A673 (cell line): Measurements from ENCODE around the gene ISYNA1. TPM values are rescaled to one million over a fixed set of nuclear protein-coding genes. Genes with fewer than 3 reads are reported as not detected.
A peak's percentile ranks its signal among the peaks of the same experiment; 100 is the strongest.

Experiments used
- BruUV-seq: library from RNA; stranded (reverse); fragments of 400-500 nt; replicated peaks from 2 replicates; lab custom pipeline; 2021; lab: Mats Ljungman, UMichigan
- CTCF ChIA-PET: fragments of 300-600 bp; sonication (Branson Sonifier 250); formaldehyde crosslinking; loops from one replicate; lab custom pipeline; 2022; ENCODE audit warnings: antibody characterized with exemption; lab: Charles Lee
- POLR2A ChIA-PET: fragments of 300-600 bp; sonication (Branson Sonifier 250); formaldehyde crosslinking; loops from one replicate; lab custom pipeline; 2022; ENCODE audit warnings: antibody characterized with exemption; ENCODE audit not compliant: low non-redundant PET; lab: Charles Lee
- DNase-seq: peaks from one replicate; pipeline ENCODE4 v3.0.0-alpha.2; 2015; ENCODE audit warnings: low spot score
- H3K27ac ChIP-seq: fragments of 200-600 bp; sonication (generic); 2 replicates; pipeline ENCODE4 v1.5.1; 2016; ENCODE audit warnings: mixed run types, low read depth, mild to moderate bottlenecking, mixed read lengths, antibody characterized with exemption, low read length; ENCODE audit not compliant: poor library complexity, severe bottlenecking
- H3K27me3 ChIP-seq: fragments of 200-600 bp; sonication (generic); replicated peaks from 2 replicates; pipeline ENCODE4 v1.6.1; 2017; ENCODE audit warnings: mixed run types, low read depth, mild to moderate bottlenecking, mixed read lengths, antibody characterized with exemption, low read length; ENCODE audit not compliant: insufficient read depth, poor library complexity
- H3K36me3 ChIP-seq: fragments of 200-600 bp; sonication (generic); 2 replicates; pipeline ENCODE4 v1.6.1; 2016; ENCODE audit warnings: mixed run types, mild to moderate bottlenecking, mixed read lengths, antibody characterized with exemption, low read length; ENCODE audit not compliant: insufficient read depth, poor library complexity, severe bottlenecking
- H3K4me1 ChIP-seq: fragments of 200-600 bp; sonication (generic); 2 replicates; pipeline ENCODE4 v1.6.1; 2017; ENCODE audit warnings: mixed run types, mild to moderate bottlenecking, mixed read lengths, antibody characterized with exemption, low read length; ENCODE audit not compliant: insufficient read depth, poor library complexity, severe bottlenecking
- H3K4me3 ChIP-seq: fragments of 200-600 bp; sonication (generic); 2 replicates; pipeline ENCODE4 v1.5.1; 2016; ENCODE audit warnings: low read depth, mixed run types, mild to moderate bottlenecking, mixed read lengths, low read length; ENCODE audit not compliant: poor library complexity, severe bottlenecking
- H3K9me3 ChIP-seq: fragments of 200-600 bp; sonication (generic); 2 replicates; pipeline ENCODE4 v1.6.1; 2016; ENCODE audit warnings: mixed run types, low read depth, mild to moderate bottlenecking, mixed read lengths, antibody characterized with exemption, low read length; ENCODE audit not compliant: poor library complexity, severe bottlenecking
- EZH2 ChIP-seq: fragments of 200-600 bp; sonication (generic); IDR thresholded peaks from 2 replicates; pipeline ENCODE4 v1.6.1; 2017; ENCODE audit warnings: borderline replicate concordance, low read depth, mild to moderate bottlenecking, mixed read lengths, antibody characterized with exemption, low read length; ENCODE audit not compliant: poor library complexity, severe bottlenecking
- intact Hi-C: fragments of 100-400 bp; cut with micrococcal nuclease; formaldehyde crosslinking; loops from one replicate; pipeline ENCODE4 v1.10.0; 2022; ENCODE audit not compliant: unreplicated experiment
- microRNA-seq: library from miRNA; unstranded; fragments of <30 nt; microRNA quantifications from one replicate; pipeline ENCODE4 v1.2.0, GENCODE V29; 2021
- total RNA-seq: library from RNA; stranded (reverse); gene quantifications from 2 replicates; pipeline ENCODE4 v1.2.3, GENCODE V29; 2021
- TF ChIP-seq, protein P1 (sequence below): fragments of 300-800, 200-600 bp; sonication (generic); conservative IDR thresholded peaks from 2 replicates; pipeline ENCODE4 v1.5.1; 2017; ENCODE audit warnings: low read depth, mild to moderate bottlenecking, antibody characterized with exemption, low read length, moderate library complexity, mixed read lengths

ISYNA1 gene
- total RNA-seq, 1 experiment from 2014 or later: 153 TPM

DNA sequence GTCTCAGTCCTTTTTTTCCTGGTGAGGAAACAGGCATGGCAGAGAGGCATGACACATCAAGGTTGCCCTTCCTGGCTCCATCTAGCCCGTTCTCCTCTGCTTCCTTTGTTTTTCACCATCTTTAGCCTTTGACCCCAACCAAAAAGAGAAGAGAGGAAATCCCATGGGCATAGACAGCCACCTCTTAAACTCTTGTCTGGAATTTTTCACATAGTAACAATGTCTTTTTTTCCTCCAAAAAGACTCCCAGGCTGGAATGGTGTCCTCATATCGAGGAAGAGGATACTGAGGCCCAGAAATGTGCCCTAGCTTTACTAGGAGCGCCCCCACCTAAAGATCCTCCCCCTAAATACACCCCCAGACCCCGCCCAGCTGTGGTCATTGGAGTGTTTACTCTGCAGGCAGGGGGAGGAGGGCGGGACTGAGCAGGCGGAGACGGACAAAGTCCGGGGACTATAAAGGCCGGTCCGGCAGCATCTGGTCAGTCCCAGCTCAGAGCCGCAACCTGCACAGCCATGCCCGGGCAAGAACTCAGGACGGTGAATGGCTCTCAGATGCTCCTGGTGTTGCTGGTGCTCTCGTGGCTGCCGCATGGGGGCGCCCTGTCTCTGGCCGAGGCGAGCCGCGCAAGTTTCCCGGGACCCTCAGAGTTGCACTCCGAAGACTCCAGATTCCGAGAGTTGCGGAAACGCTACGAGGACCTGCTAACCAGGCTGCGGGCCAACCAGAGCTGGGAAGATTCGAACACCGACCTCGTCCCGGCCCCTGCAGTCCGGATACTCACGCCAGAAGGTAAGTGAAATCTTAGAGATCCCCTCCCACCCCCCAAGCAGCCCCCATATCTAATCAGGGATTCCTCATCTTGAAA, 52.0 kb downstream of the ISYNA1 start, which contains the start of gene GDF15:
Gene GDF15 (plus strand): TSS at position 484 of the 868 bp plus-strand sequence. CDS start 32 bp downstream, at position 516.
- peak; percentile 36 for DNase-seq
- TF ChIP-seq, protein P1, sequence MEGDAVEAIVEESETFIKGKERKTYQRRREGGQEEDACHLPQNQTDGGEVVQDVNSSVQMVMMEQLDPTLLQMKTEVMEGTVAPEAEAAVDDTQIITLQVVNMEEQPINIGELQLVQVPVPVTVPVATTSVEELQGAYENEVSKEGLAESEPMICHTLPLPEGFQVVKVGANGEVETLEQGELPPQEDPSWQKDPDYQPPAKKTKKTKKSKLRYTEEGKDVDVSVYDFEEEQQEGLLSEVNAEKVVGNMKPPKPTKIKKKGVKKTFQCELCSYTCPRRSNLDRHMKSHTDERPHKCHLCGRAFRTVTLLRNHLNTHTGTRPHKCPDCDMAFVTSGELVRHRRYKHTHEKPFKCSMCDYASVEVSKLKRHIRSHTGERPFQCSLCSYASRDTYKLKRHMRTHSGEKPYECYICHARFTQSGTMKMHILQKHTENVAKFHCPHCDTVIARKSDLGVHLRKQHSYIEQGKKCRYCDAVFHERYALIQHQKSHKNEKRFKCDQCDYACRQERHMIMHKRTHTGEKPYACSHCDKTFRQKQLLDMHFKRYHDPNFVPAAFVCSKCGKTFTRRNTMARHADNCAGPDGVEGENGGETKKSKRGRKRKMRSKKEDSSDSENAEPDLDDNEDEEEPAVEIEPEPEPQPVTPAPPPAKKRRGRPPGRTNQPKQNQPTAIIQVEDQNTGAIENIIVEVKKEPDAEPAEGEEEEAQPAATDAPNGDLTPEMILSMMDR: peak; percentile 67
- TF ChIP-seq EZH2: no peak
- BruUV-seq: no TSS peak
- no peaks in the 10 kb centered on the region for H3K36me3 ChIP-seq
- no peaks in the 10 kb centered on the region for H3K27me3 ChIP-seq
- ChIA-PET CTCF (no interaction called here), POLR2A (interaction anchor here (0.5 kb wide), 1 partner anchor 31 kb away, joined by 7 read pairs; no protein-coding TSS in a partner anchor)
- H3K4me3 ChIP-seq: no peak within 1 kb of the TSS
- intact Hi-C loops: no loop called here
- H3K4me1 ChIP-seq: peaks cover 26% of the 10 kb centered on the region
- peak within 1 kb of the TSS; percentile 39 for H3K27ac ChIP-seq
- H3K9me3 ChIP-seq: no peaks in the 10 kb centered on the region

DNA sequence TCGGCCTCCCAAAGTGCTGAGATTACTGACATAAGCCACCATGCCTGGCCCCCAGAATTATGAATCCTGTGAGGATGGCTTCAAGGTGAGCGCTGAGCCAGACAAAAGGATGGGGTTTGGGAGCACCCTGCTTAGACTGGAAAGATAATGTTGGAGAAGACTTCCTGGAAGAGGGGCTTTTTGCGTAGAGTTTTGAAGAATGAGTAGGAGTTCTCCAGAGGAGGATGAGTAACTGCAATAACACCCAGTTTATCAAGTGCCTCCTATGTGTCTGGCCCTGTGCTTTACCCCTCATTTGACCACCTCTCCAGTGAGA, 52.6 kb downstream of the ISYNA1 start:
- Histone ChIP-seq H3K9me3 (no peaks in the 10 kb centered on the region), H3K4me1 (peaks cover 26% of the 10 kb centered on the region), H3K4me3 (no peak overlapping the region), H3K27me3 (no peaks in the 10 kb centered on the region), H3K36me3 (no peaks in the 10 kb centered on the region), H3K27ac (no peak overlapping the region)
- intact Hi-C loops: no loop called here
- ChIA-PET POLR2A (no interaction called here), CTCF (no interaction called here)
- DNase-seq: no peak
- no peak for TF ChIP-seq EZH2
- TF ChIP-seq, protein P1: no peak
- BruUV-seq: no TSS peak

DNA sequence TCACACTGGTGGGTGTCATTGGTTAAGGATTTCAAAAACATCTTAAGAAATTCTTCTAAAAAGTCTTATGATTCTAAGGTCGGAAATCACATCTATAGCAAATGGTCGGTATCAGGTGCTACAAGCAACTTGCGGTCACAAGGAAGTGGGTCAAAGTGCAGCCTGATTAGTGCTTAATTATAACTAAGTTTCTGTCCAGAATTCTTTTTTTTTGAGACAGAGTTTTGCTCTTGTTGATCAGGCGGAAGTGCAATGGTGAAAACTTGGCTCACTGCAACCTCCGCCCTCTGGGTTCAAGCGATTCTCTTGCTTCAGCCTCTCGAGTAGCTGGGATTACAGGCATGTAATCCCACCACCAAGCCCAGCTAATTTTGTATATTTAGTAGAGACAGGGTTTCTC, 53.2 kb downstream of the ISYNA1 start:
- no peak overlapping the region for H3K4me3 ChIP-seq
- ChIA-PET CTCF (no interaction called here), POLR2A (no interaction called here)
- no peaks in the 10 kb centered on the region for H3K27me3 ChIP-seq
- intact Hi-C loops: no loop called here
- TF ChIP-seq EZH2: no peak
- TF ChIP-seq, protein P1: no peak
- H3K4me1 ChIP-seq: peaks cover 30% of the 10 kb centered on the region
- H3K9me3 ChIP-seq: no peaks in the 10 kb centered on the region
- BruUV-seq: no TSS peak
- DNase-seq: no peak
- no peaks in the 10 kb centered on the region for H3K36me3 ChIP-seq
- H3K27ac ChIP-seq: no peak overlapping the region

Small RNA genes lying within 50 kb of the gene (microRNA-seq; reads per million reads assigned to microRNA genes)
- gene MIR3189: not detected

Other genes with a start within 250 kb of the ISYNA1 start
- 20.2 and 21.3 TPM in 2 replicates for gene MPV17L2, start 244.9 kb downstream of the ISYNA1 start, total RNA-seq
- 2.9 and 4.2 TPM in 2 replicates for gene RAB3A, start 234.1 kb downstream of the ISYNA1 start, total RNA-seq
- gene PDE4C, start 211.7 kb downstream of the ISYNA1 start, total RNA-seq: not detected in 2 replicates
- 10.2 and 12.0 TPM in 2 replicates for gene IQCN, start 163.7 kb downstream of the ISYNA1 start, total RNA-seq
- 128 and 136 TPM in 2 replicates for gene JUND, start 156.5 kb downstream of the ISYNA1 start, total RNA-seq
- 252 and 262 TPM in 2 replicates for gene LSM4, start 115.1 kb downstream of the ISYNA1 start, total RNA-seq
- gene PGPEP1, start 97.5 kb downstream of the ISYNA1 start, total RNA-seq: 15.8 and 23.0 TPM in 2 replicates
- gene GDF15, start 52.0 kb downstream of the ISYNA1 start, total RNA-seq: 4.0 and 4.7 TPM in 2 replicates
- gene LRRC25, start 40.5 kb downstream of the ISYNA1 start, total RNA-seq: not detected in 2 replicates
- gene SSBP4, start 18.7 kb downstream of the ISYNA1 start, total RNA-seq: 242 and 248 TPM in 2 replicates
- 15.8 and 16.4 TPM in 2 replicates for gene ELL, start 83.9 kb upstream of the ISYNA1 start, total RNA-seq
- gene FKBP8, start 105.4 kb upstream of the ISYNA1 start, total RNA-seq: 210 and 245 TPM in 2 replicates
- gene KXD1, start 119.7 kb upstream of the ISYNA1 start, total RNA-seq: 111 and 114 TPM in 2 replicates
- gene UBA52, start 133.7 kb upstream of the ISYNA1 start, total RNA-seq: 1,270 and 1,348 TPM in 2 replicates
- 61.4 and 74.9 TPM in 2 replicates for gene REX1BD, start 150.7 kb upstream of the ISYNA1 start, total RNA-seq
- 192 and 305 TPM in 2 replicates for gene CRLF1, start 168.7 kb upstream of the ISYNA1 start, total RNA-seq
- 9.3 and 18.0 TPM in 2 replicates for gene TMEM59L, start 174.7 kb upstream of the ISYNA1 start, total RNA-seq
- 16.3 and 16.8 TPM in 2 replicates for gene KLHL26, start 198.9 kb upstream of the ISYNA1 start, total RNA-seq
- 18.1 and 20.3 TPM in 2 replicates for gene CRTC1, start 245.5 kb upstream of the ISYNA1 start, total RNA-seq